Glutamatergic neuron (in vitro differentiated cells): ENCODE data around the gene CLSTN1. TPM values are rescaled to one million over a fixed set of nuclear protein-coding genes. Genes with fewer than 3 reads are reported as not detected.
"Not testable (repeated sequence)": the region's sequence is repeated elsewhere in the genome, so short reads cannot be mapped to it uniquely, and the experiment has no call there.

Experiments used
- DNase-seq: peaks from one replicate; pipeline ENCODE4 v3.0.0; 2022
- H3K27ac Mint-ChIP-seq: one replicate; pipeline ENCODE4 v1.8.0; 2020; ENCODE audit warnings: mild to moderate bottlenecking, mixed read lengths, inconsistent platforms; ENCODE audit not compliant: unreplicated experiment
- H3K27me3 Mint-ChIP-seq: one replicate; pipeline ENCODE4 v1.8.0; 2020; ENCODE audit warnings: mild to moderate bottlenecking, moderate library complexity, mixed read lengths, inconsistent platforms; ENCODE audit not compliant: unreplicated experiment
- H3K36me3 Mint-ChIP-seq: one replicate; pipeline ENCODE4 v1.8.0; 2020; ENCODE audit warnings: mild to moderate bottlenecking, mixed read lengths, inconsistent platforms; ENCODE audit not compliant: unreplicated experiment
- H3K4me1 Mint-ChIP-seq: one replicate; pipeline ENCODE4 v1.8.0; 2020; ENCODE audit warnings: mild to moderate bottlenecking, low read depth, mixed read lengths, inconsistent platforms; ENCODE audit not compliant: unreplicated experiment
- H3K4me3 Mint-ChIP-seq: one replicate; pipeline ENCODE4 v1.8.0; 2020; ENCODE audit warnings: mild to moderate bottlenecking, mixed read lengths, inconsistent platforms; ENCODE audit not compliant: unreplicated experiment
- H3K9me3 Mint-ChIP-seq: one replicate; pipeline ENCODE4 v1.8.0; 2020; ENCODE audit warnings: mild to moderate bottlenecking, moderate library complexity, mixed read lengths, inconsistent platforms; ENCODE audit not compliant: unreplicated experiment
- CTCF ChIP-seq: fragments of 200-600 bp; sonication (generic); IDR thresholded peaks from one replicate; pipeline ENCODE4 v1.5.0; 2021; ENCODE audit not compliant: partially characterized antibody, unreplicated experiment
- total RNA-seq: library from RNA; stranded (reverse); fragmentation: NEBNext Ultra II Directional; extraction: Animal tissue kit (Norgen Biotek cat#: 25700); gene quantifications from one replicate; pipeline ENCODE4 v1.2.1, GENCODE V29; 2021; ENCODE audit not compliant: unreplicated experiment

The CLSTN1 gene
- total RNA-seq, 1 donor from 2014 or later: 139 TPM

GRCh38 chr1:9805006-9805508 lies 18.7 kb downstream of the CLSTN1 start:
- Mint-ChIP-seq H3K4me3 (no peak overlapping the region), H3K9me3 (peaks cover 4% of the 10 kb centered on the region), H3K27me3 (peaks cover 2% of the 10 kb centered on the region), H3K27ac (no peak overlapping the region), H3K4me1 (peaks cover 17% of the 10 kb centered on the region), H3K36me3 (no peaks in the 10 kb centered on the region)
- TF ChIP-seq CTCF: no peak
- DNase-seq: no peak

DNA sequence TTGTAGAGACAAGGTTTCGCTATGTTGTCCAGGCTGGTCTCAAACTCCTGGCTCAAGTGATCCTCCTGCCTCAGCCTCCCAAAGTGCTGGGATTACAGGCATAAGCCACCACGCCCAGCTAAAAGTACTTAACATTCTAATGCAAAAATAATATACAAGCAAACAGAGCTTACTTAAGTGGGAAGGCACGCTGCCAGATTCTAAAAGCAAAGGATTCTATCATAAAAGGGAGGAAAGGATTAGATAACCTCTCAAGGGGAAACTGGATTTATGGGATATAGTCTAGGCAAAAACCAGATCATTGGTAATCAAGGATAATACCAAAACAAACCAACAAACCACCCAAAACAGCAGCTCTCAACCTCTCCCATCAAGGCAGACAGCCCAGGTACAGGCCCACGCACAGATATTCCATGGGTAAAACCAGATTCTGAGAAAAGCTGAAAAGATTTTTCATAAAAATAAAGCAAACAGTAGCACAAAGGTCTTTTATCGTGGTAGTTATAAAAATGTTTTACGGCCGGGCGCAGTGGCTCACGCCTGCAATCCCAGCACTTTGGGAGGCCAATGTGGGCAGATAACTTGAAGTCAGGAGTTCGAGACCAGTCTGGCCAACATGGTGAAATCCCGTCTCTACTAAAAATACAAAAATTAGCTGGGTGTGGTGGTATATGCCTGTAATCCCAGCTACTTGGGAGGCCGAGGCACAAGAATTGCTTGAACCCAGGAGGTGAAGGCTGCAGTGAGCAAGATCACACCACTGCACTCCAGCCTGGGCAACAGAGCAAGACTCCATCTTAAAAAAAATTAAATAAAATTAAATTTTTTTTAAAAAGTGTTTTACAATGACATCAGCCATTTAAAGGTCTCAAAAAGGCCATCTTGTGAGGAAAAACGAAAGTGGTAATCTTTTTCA lies 20.5 kb downstream of the CLSTN1 start:
- not testable (repeated sequence) for H3K4me3 Mint-ChIP-seq, H3K27ac Mint-ChIP-seq, DNase-seq, H3K27me3 Mint-ChIP-seq, H3K9me3 Mint-ChIP-seq, H3K36me3 Mint-ChIP-seq
- H3K4me1 Mint-ChIP-seq: peaks cover 14% of the 10 kb centered on the region

DNA sequence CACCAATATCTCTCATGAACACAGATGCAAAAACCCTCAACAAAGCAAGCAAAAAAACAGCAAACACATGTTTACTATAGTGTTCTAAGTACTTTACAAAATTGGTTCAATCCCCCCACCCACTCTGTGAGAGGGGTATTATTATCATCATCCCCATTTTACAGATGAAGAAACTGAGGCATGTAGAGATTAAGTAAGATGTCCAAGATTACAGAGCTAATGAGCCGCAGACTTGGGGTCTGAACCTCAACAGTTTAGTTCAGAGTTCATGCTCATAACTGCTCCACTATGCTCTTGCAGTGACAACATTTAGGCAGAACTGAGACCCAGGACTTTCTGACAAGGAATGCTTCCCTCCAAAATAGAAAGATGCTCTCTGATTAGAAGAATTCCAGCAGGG lies 21.9 kb downstream of the CLSTN1 start:
- no peak for DNase-seq
- Mint-ChIP-seq H3K9me3 (peaks cover 4% of the 10 kb centered on the region), H3K36me3 (no peaks in the 10 kb centered on the region), H3K27ac (no peak overlapping the region), H3K27me3 (no peaks in the 10 kb centered on the region), H3K4me1 (peaks cover 12% of the 10 kb centered on the region), H3K4me3 (no peak overlapping the region)
- no peak for TF ChIP-seq CTCF

- H3K27ac Mint-ChIP-seq: no peak overlapping the region
Measured at GRCh38 chr1:9798236-9799130, 25.3 kb downstream of the CLSTN1 start.

More at GRCh38 chr1:9798236-9799130, 25.3 kb downstream of the CLSTN1 start:
- peaks cover 2% of the 10 kb centered on the region for H3K27me3 Mint-ChIP-seq
- H3K9me3 Mint-ChIP-seq: peaks cover 4% of the 10 kb centered on the region
- peaks cover 20% of the 10 kb centered on the region for H3K4me1 Mint-ChIP-seq
- DNase-seq: no peak
- H3K36me3 Mint-ChIP-seq: no peaks in the 10 kb centered on the region
- no peak for TF ChIP-seq CTCF
- no peak overlapping the region for H3K4me3 Mint-ChIP-seq
